ENCODE data around the gene CORT.

Gene CORT

DNA sequence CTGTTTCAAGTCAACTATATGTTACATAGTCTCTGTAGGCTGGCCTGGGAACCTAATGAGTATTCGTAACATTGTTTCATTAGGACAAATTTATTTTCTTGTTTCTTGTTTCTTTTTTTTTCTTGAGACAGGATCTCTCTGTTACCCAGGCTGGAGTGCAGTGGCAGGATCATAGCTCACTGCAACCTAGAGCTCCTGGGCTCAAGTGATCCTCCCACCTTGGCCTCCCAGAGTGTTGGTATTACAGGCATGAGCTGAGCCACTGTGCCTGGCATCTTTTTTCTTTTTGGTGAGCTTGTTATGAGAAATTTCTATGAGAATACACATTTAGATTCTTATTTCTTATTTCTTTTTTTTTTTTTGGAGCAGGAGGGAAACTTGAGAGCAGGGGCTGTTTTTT, 12.8 kb upstream of the CORT start:
- no peak overlapping the region for H2BK5ac ChIP-seq (ENCODE audit: low read length)
- H3K18ac ChIP-seq (ENCODE audit: low read length): no peak overlapping the region
- no peak overlapping the region for H2BK12ac ChIP-seq (ENCODE audit: low read length)
- no peak overlapping the region for H4K8ac ChIP-seq (ENCODE audit: low read depth, low read length)
- H3K9me3 ChIP-seq (replicated peaks in 1 of 2; ENCODE audit: control insufficient read depth in 2 of 2, insufficient read depth in 1 of 2, low read depth in 1 of 2, low read length in 2 of 2): no peaks in the 10 kb centered on the region
- peaks cover 3 to 43% of the 10 kb centered on the region in 2 donors for H3K36me3 ChIP-seq (replicated peaks in 1 of 2; ENCODE audit: control insufficient read depth in 2 of 2, insufficient read depth in 2 of 2, low read length in 2 of 2)
- H2BK120ac ChIP-seq (ENCODE audit: low read depth, low read length): no peak overlapping the region
- WGBS, 2 donors (ENCODE audit: extremely low coverage in 2 of 2, insufficient read length in 2 of 2, insufficient replicate concordance in 1 of 2): no CpG with 5 or more reads among the region's 1 CpG
- no peak overlapping the region for H3K14ac ChIP-seq (ENCODE audit: low read length)
- no peak overlapping the region for H2AK5ac ChIP-seq (ENCODE audit: low read depth, low read length)
- no peak overlapping the region for H3K9ac ChIP-seq (ENCODE audit: low read depth, low read length, poor library complexity)
- no peak overlapping the region for H3K4me3 ChIP-seq (ENCODE audit: low read length in 2 of 2)
- no peaks in the 10 kb centered on the region for H3K27me3 ChIP-seq (ENCODE audit: control insufficient read depth in 3 of 3, insufficient read depth in 3 of 3, low read depth in 1 of 3, low read length in 3 of 3)
- H3K4ac ChIP-seq (ENCODE audit: low read length): no peak overlapping the region
- no peak overlapping the region for H2AFZ ChIP-seq (ENCODE audit: low read length)
- peaks cover 6% of the 10 kb centered on the region for H3K79me1 ChIP-seq (ENCODE audit: low read depth, low read length)
- no peak overlapping the region for H3K23ac ChIP-seq (ENCODE audit: low read depth, low read length, poor library complexity)
- H3K27ac ChIP-seq (replicated peaks; ENCODE audit: low read length): no peak overlapping the region
- H3K4me2 ChIP-seq (ENCODE audit: insufficient read depth, low read length, poor library complexity, severe bottlenecking): no peak overlapping the region
- no peak for DNase-seq (ENCODE audit: low spot score)
- H2BK15ac ChIP-seq (ENCODE audit: low read length): no peak overlapping the region
- H3K4me1 ChIP-seq (ENCODE audit: control insufficient read depth in 2 of 2, insufficient read depth in 1 of 2, low read depth in 1 of 2, low read length in 2 of 2): peaks cover 0 to 3% of the 10 kb centered on the region in 2 donors
- no peak overlapping the region for H4K91ac ChIP-seq (ENCODE audit: low read depth, low read length, poor library complexity)

DNA sequence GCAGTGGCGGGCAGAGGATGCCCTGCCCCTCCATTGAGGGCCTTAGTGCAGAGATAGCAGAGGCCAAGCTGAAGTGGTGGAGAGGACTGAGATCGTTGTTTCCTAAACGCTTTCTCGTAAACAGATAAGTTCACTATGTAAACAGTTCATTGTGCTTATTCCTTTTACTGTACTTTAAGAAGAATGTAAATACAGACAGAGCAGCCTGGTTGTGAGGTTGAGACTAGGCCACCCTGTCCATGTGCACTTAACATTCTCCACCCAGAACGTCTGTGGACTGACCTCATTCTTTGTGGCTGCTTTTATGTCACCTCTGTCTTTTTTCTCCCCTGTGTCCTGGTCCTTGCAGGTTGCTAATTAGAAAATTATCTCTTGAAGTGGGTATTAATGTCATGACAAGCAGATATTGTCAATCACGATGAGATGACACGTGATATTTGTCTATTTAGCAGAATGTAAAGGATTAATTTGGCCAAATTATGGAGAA, 11.1 kb upstream of the CORT start:
- H3K4me1 ChIP-seq (ENCODE audit: control insufficient read depth in 2 of 2, insufficient read depth in 1 of 2, low read depth in 1 of 2, low read length in 2 of 2): peaks cover 0 to 3% of the 10 kb centered on the region in 2 donors
- no peak overlapping the region for H2BK5ac ChIP-seq (ENCODE audit: low read length)
- no peak overlapping the region for H3K4me2 ChIP-seq (ENCODE audit: insufficient read depth, low read length, poor library complexity, severe bottlenecking)
- H3K9ac ChIP-seq (ENCODE audit: low read depth, low read length, poor library complexity): no peak overlapping the region
- H3K27me3 ChIP-seq (ENCODE audit: control insufficient read depth in 3 of 3, insufficient read depth in 3 of 3, low read depth in 1 of 3, low read length in 3 of 3): no peaks in the 10 kb centered on the region
- no peak overlapping the region for H4K8ac ChIP-seq (ENCODE audit: low read depth, low read length)
- H2AK5ac ChIP-seq (ENCODE audit: low read depth, low read length): no peak overlapping the region
- no peak overlapping the region for H3K4ac ChIP-seq (ENCODE audit: low read length)
- no peak overlapping the region for H3K27ac ChIP-seq (replicated peaks; ENCODE audit: low read length)
- H4K91ac ChIP-seq (ENCODE audit: low read depth, low read length, poor library complexity): no peak overlapping the region
- H3K36me3 ChIP-seq (replicated peaks in 1 of 2; ENCODE audit: control insufficient read depth in 2 of 2, insufficient read depth in 2 of 2, low read length in 2 of 2): peaks cover 3 to 35% of the 10 kb centered on the region in 2 donors
- no peaks in the 10 kb centered on the region for H3K9me3 ChIP-seq (replicated peaks in 1 of 2; ENCODE audit: control insufficient read depth in 2 of 2, insufficient read depth in 1 of 2, low read depth in 1 of 2, low read length in 2 of 2)
- H2AFZ ChIP-seq (ENCODE audit: low read length): no peak overlapping the region
- no peak overlapping the region for H3K18ac ChIP-seq (ENCODE audit: low read length)
- H2BK120ac ChIP-seq (ENCODE audit: low read depth, low read length): no peak overlapping the region
- H3K79me1 ChIP-seq (ENCODE audit: low read depth, low read length): peaks cover 2% of the 10 kb centered on the region
- H2BK12ac ChIP-seq (ENCODE audit: low read length): no peak overlapping the region
- H3K4me3 ChIP-seq (ENCODE audit: low read length in 2 of 2): no peak overlapping the region
- no peak for DNase-seq (ENCODE audit: low spot score)
- no peak overlapping the region for H2BK15ac ChIP-seq (ENCODE audit: low read length)
- no peak overlapping the region for H3K23ac ChIP-seq (ENCODE audit: low read depth, low read length, poor library complexity)
- WGBS, 2 donors (ENCODE audit: extremely low coverage in 2 of 2, insufficient read length in 2 of 2, insufficient replicate concordance in 1 of 2): no CpG with 5 or more reads among the region's 7 CpGs
- H3K14ac ChIP-seq (ENCODE audit: low read length): no peak overlapping the region

DNA sequence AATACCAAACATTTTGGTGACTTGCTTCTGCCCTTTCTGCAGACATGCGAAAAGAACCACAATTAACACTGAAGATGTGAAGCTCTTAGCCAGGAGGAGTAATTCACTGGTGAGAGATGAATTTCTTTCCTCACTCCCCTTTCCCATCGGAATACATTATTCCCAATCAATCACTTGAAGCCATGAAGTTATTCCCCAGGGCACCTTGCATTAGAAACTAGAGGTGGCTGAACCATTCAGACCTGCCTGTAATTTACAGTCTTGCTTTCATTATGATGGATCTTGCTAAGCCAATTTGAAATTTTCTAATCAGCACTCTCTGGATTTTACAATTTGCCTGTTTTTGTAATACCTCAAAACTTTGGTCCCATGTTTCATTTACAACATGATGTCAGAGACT, 9.5 kb upstream of the CORT start:
- peaks cover 0 to 3% of the 10 kb centered on the region in 2 donors for H3K4me1 ChIP-seq (ENCODE audit: control insufficient read depth in 2 of 2, insufficient read depth in 1 of 2, low read depth in 1 of 2, low read length in 2 of 2)
- H2BK120ac ChIP-seq (ENCODE audit: low read depth, low read length): no peak overlapping the region
- H3K4me2 ChIP-seq (ENCODE audit: insufficient read depth, low read length, poor library complexity, severe bottlenecking): no peak overlapping the region
- no peak overlapping the region for H2AFZ ChIP-seq (ENCODE audit: low read length)
- no peak overlapping the region for H3K18ac ChIP-seq (ENCODE audit: low read length)
- H2AK5ac ChIP-seq (ENCODE audit: low read depth, low read length): no peak overlapping the region
- no peak overlapping the region for H3K14ac ChIP-seq (ENCODE audit: low read length)
- H3K79me1 ChIP-seq (ENCODE audit: low read depth, low read length): peaks cover 2% of the 10 kb centered on the region
- H2BK5ac ChIP-seq (ENCODE audit: low read length): no peak overlapping the region
- H3K4ac ChIP-seq (ENCODE audit: low read length): no peak overlapping the region
- H3K36me3 ChIP-seq (replicated peaks in 1 of 2; ENCODE audit: control insufficient read depth in 2 of 2, insufficient read depth in 2 of 2, low read length in 2 of 2): peaks cover 0 to 37% of the 10 kb centered on the region in 2 donors
- H2BK12ac ChIP-seq (ENCODE audit: low read length): no peak overlapping the region
- DNase-seq (ENCODE audit: low spot score): no peak
- H4K8ac ChIP-seq (ENCODE audit: low read depth, low read length): no peak overlapping the region
- H3K23ac ChIP-seq (ENCODE audit: low read depth, low read length, poor library complexity): no peak overlapping the region
- no CpG with 5 or more reads among the region's 2 CpGs for WGBS, 2 donors (ENCODE audit: extremely low coverage in 2 of 2, insufficient read length in 2 of 2, insufficient replicate concordance in 1 of 2)
- no peak overlapping the region for H4K91ac ChIP-seq (ENCODE audit: low read depth, low read length, poor library complexity)
- no peak overlapping the region for H3K27ac ChIP-seq (replicated peaks; ENCODE audit: low read length)
- no peak overlapping the region for H3K9ac ChIP-seq (ENCODE audit: low read depth, low read length, poor library complexity)
- no peaks in the 10 kb centered on the region for H3K9me3 ChIP-seq (replicated peaks in 1 of 2; ENCODE audit: control insufficient read depth in 2 of 2, insufficient read depth in 1 of 2, low read depth in 1 of 2, low read length in 2 of 2)
- H3K27me3 ChIP-seq (ENCODE audit: control insufficient read depth in 3 of 3, insufficient read depth in 3 of 3, low read depth in 1 of 3, low read length in 3 of 3): no peaks in the 10 kb centered on the region
- H3K4me3 ChIP-seq (ENCODE audit: low read length in 2 of 2): no peak overlapping the region
- H2BK15ac ChIP-seq (ENCODE audit: low read length): no peak overlapping the region

DNA sequence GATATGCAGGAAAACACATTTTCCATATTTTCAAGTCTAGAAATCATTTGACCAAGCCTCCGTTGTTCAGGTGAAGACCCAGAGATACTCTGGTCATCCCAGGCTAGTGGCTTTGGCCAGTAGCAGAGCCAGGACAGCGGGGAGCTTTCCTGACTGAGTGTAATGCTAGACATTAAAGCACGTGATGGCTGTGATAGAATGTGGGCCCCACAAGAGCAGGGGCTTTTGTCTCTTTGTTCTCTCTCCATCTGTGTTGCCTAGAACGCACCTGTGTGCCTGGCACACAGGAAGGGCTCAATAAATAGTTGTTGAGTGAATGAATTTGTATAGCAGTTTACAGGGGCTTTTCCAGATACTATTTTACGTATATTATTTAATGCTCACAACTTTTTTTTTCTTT, 9.0 kb upstream of the CORT start:
- Histone ChIP-seq H3K27me3 (ENCODE audit: control insufficient read depth in 3 of 3, insufficient read depth in 3 of 3, low read depth in 1 of 3, low read length in 3 of 3) (no peaks in the 10 kb centered on the region), H3K79me1 (ENCODE audit: low read depth, low read length) (peaks cover 2% of the 10 kb centered on the region), H4K91ac (ENCODE audit: low read depth, low read length, poor library complexity) (no peak overlapping the region), H3K4me2 (ENCODE audit: insufficient read depth, low read length, poor library complexity, severe bottlenecking) (no peak overlapping the region), H2BK15ac (ENCODE audit: low read length) (no peak overlapping the region), H2BK120ac (ENCODE audit: low read depth, low read length) (no peak overlapping the region), H3K27ac (replicated peaks; ENCODE audit: low read length) (no peak overlapping the region), H3K23ac (ENCODE audit: low read depth, low read length, poor library complexity) (no peak overlapping the region), H3K4me3 (ENCODE audit: low read length in 2 of 2) (no peak overlapping the region), H2AK5ac (ENCODE audit: low read depth, low read length) (no peak overlapping the region), H3K4ac (ENCODE audit: low read length) (no peak overlapping the region), H3K36me3 (replicated peaks in 1 of 2; ENCODE audit: control insufficient read depth in 2 of 2, insufficient read depth in 2 of 2, low read length in 2 of 2) (peaks cover 0 to 35% of the 10 kb centered on the region in 2 donors), H3K9me3 (replicated peaks in 1 of 2; ENCODE audit: control insufficient read depth in 2 of 2, insufficient read depth in 1 of 2, low read depth in 1 of 2, low read length in 2 of 2) (no peaks in the 10 kb centered on the region), H3K4me1 (ENCODE audit: control insufficient read depth in 2 of 2, insufficient read depth in 1 of 2, low read depth in 1 of 2, low read length in 2 of 2) (peaks cover 0 to 3% of the 10 kb centered on the region in 2 donors), H2BK12ac (ENCODE audit: low read length) (no peak overlapping the region), H2BK5ac (ENCODE audit: low read length) (no peak overlapping the region), H3K18ac (ENCODE audit: low read length) (no peak overlapping the region), H3K9ac (ENCODE audit: low read depth, low read length, poor library complexity) (no peak overlapping the region), H3K14ac (ENCODE audit: low read length) (no peak overlapping the region), H4K8ac (ENCODE audit: low read depth, low read length) (no peak overlapping the region), H2AFZ (ENCODE audit: low read length) (no peak overlapping the region)
- DNase-seq (ENCODE audit: low spot score): no peak
- WGBS, 2 donors (ENCODE audit: extremely low coverage in 2 of 2, insufficient read length in 2 of 2, insufficient replicate concordance in 1 of 2): no CpG with 5 or more reads among the region's 5 CpGs

Measured in neuronal stem cell (in vitro differentiated cells).